ENCODE data around the gene ARV1.
A peak's percentile ranks its signal among the peaks of the same experiment; 100 is the strongest.

Gene ARV1

DNA sequence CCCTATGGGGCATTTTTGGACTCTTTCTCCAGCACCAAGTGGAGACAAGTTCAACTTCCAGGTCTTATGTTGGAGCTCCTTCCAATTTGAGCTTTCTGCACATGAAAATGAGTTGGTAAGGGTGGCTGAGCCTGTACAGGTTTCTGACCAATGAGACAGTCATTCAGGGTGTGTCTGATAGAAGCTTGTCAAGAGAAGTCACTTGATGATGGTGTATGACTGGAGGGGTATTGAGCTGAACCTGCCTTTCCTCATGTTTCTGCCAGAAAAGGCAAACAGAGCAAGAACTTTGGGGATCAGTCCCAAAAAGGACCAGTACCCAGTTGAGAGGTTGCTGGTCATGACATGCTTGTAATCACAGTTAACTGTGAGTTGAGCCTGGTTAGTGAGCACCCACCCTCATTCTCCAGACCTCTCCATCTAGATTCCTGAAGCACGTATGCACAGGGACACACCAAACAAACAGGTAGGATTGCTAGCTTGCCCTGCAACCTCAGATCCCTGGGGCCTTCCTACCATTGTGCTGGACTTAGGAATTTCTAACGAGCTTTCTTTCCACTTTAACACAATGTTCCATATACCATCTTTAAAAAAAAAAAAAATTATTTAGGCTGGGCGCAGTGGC, 34.6 kb downstream of the ARV1 start:
- Histone ChIP-seq H4K91ac (ENCODE audit: low read length) (no peak overlapping the region), H2BK5ac (ENCODE audit: low read depth, low read length, poor library complexity, severe bottlenecking) (no peak overlapping the region), H3K4me2 (ENCODE audit: low read length, poor library complexity, severe bottlenecking) (no peak overlapping the region)

DNA sequence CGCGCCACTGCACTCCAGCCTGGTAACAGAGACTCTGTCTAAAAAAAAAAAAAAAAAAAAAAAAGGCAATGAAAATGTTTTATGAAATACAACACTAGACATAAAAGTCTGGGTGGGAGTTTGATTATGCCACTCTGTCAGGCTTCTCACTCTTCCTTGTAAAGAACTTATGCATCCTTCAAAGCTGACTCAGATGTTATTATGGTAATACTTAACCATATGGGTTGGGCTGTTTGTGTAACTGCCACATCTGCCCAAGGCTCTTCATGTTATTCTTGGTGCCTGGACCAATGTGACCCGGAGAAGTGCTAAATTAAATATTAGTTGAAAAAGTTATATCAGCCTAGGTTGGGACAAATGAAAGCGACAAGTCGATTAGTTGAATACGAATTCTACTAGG, 37.3 kb downstream of the ARV1 start:
- H3K23ac ChIP-seq (ENCODE audit: low read length in 2 of 2), result no peak overlapping the region
- no peak overlapping the region for H3K27ac ChIP-seq (ENCODE audit: low read length, poor library complexity, severe bottlenecking)
- H3K36me3 ChIP-seq (ENCODE audit: control insufficient read depth in 1 of 2, insufficient read depth in 2 of 2, low read depth in 1 of 2, low read length in 2 of 2), result peaks cover 5 to 26% of the 10 kb centered on the region in 2 experiments
- no peak overlapping the region for H4K91ac ChIP-seq (ENCODE audit: low read length)
- H2BK12ac ChIP-seq (ENCODE audit: low read length in 2 of 2), result no peak overlapping the region
- no peaks in the 10 kb centered on the region for H3K9me3 ChIP-seq (ENCODE audit: control insufficient read depth, low read length)
- peaks cover 3% of the 10 kb centered on the region for H3K4me1 ChIP-seq (ENCODE audit: control insufficient read depth, insufficient read depth, low read depth, low read length)
- H3K27me3 ChIP-seq (ENCODE audit: control insufficient read depth in 1 of 2, insufficient read depth in 1 of 2, low read length in 2 of 2), result no peaks in the 10 kb centered on the region
- H2AK5ac ChIP-seq (ENCODE audit: low read length, severe bottlenecking), result no peak overlapping the region
- no peak overlapping the region for H3K4me3 ChIP-seq (ENCODE audit: insufficient read depth in 1 of 2, low read depth in 1 of 2, low read length in 2 of 2)
- H4K8ac ChIP-seq (ENCODE audit: low read length), result no peak overlapping the region
- no peak for DNase-seq
- no peak overlapping the region for H3K4ac ChIP-seq (ENCODE audit: low read depth in 1 of 2, low read length in 2 of 2)
- H2BK5ac ChIP-seq (ENCODE audit: low read depth, low read length, poor library complexity, severe bottlenecking), result no peak overlapping the region
- no peaks in the 10 kb centered on the region for H3K79me1 ChIP-seq (replicated peaks; ENCODE audit: low read length, poor library complexity, severe bottlenecking)
- no peak overlapping the region for H3K9ac ChIP-seq (ENCODE audit: low read length)
- no peak overlapping the region for H2AFZ ChIP-seq (ENCODE audit: low read depth, low read length)
- H3K18ac ChIP-seq (ENCODE audit: low read depth in 1 of 2, low read length in 2 of 2), result no peak overlapping the region
- no peak overlapping the region for H2BK15ac ChIP-seq (ENCODE audit: low read depth, poor library complexity, severe bottlenecking)
- H3K4me2 ChIP-seq (ENCODE audit: low read length, poor library complexity, severe bottlenecking), result no peak overlapping the region
- 94% methylated on average over 4 of the region's 6 CpGs for WGBS
- no peak overlapping the region for H2BK120ac ChIP-seq (ENCODE audit: low read depth, low read length)
- no peak overlapping the region for H3K14ac ChIP-seq (ENCODE audit: low read length in 2 of 2)

More for the DNA sequence above, 34.6 kb downstream of the ARV1 start:
- no peak for DNase-seq
- H3K9me3 ChIP-seq (ENCODE audit: control insufficient read depth, low read length), result no peaks in the 10 kb centered on the region
- no peaks in the 10 kb centered on the region for H3K4me1 ChIP-seq (ENCODE audit: control insufficient read depth, insufficient read depth, low read depth, low read length)
- H2BK12ac ChIP-seq (ENCODE audit: low read length in 2 of 2), result no peak overlapping the region
- no peaks in the 10 kb centered on the region for H3K79me1 ChIP-seq (replicated peaks; ENCODE audit: low read length, poor library complexity, severe bottlenecking)
- no peak overlapping the region for H3K18ac ChIP-seq (ENCODE audit: low read depth in 1 of 2, low read length in 2 of 2)
- H3K4ac ChIP-seq (ENCODE audit: low read depth in 1 of 2, low read length in 2 of 2), result no peak overlapping the region
- 87% methylated on average over 3 of the region's 3 CpGs for WGBS
- H3K36me3 ChIP-seq (ENCODE audit: control insufficient read depth in 1 of 2, insufficient read depth in 2 of 2, low read depth in 1 of 2, low read length in 2 of 2), result peaks cover 0 to 17% of the 10 kb centered on the region in 2 experiments
- H3K23ac ChIP-seq (ENCODE audit: low read length in 2 of 2), result no peak overlapping the region
- H3K4me3 ChIP-seq (ENCODE audit: insufficient read depth in 1 of 2, low read depth in 1 of 2, low read length in 2 of 2), result no peak overlapping the region
- H2AFZ ChIP-seq (ENCODE audit: low read depth, low read length), result no peak overlapping the region
- no peak overlapping the region for H3K27ac ChIP-seq (ENCODE audit: low read length, poor library complexity, severe bottlenecking)
- no peak overlapping the region for H2AK5ac ChIP-seq (ENCODE audit: low read length, severe bottlenecking)
- H3K27me3 ChIP-seq (ENCODE audit: control insufficient read depth in 1 of 2, insufficient read depth in 1 of 2, low read length in 2 of 2), result no peaks in the 10 kb centered on the region
- no peak overlapping the region for H2BK15ac ChIP-seq (ENCODE audit: low read depth, poor library complexity, severe bottlenecking)
- H3K9ac ChIP-seq (ENCODE audit: low read length), result no peak overlapping the region
- no peak overlapping the region for H3K14ac ChIP-seq (ENCODE audit: low read length in 2 of 2)
- no peak overlapping the region for H4K8ac ChIP-seq (ENCODE audit: low read length)
- no peak overlapping the region for H2BK120ac ChIP-seq (ENCODE audit: low read depth, low read length)

DNA sequence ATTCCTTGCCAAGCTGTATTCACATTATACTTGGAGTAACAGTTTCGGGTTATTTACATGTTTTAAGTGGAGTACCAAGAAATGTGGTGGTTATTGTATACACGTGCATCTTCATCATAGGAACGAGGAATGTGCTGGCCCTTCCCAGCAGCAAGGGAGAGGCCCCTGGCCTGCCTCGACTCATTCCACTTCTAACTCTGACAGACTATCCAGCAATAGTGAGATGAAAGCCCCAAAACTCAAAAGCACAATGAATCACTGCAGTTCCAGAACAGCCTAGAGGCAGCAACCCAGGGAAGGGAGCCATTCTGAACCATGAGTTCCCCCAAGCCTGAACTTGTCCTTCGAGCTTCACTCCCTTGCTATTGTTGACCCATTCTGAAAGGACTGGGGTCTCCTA, 38.1 kb downstream of the ARV1 start:
- no peak overlapping the region for H2BK120ac ChIP-seq (ENCODE audit: low read depth, low read length)
- H3K27me3 ChIP-seq (ENCODE audit: control insufficient read depth in 1 of 2, insufficient read depth in 1 of 2, low read length in 2 of 2), result no peaks in the 10 kb centered on the region
- WGBS, result 67% methylated on average over 4 of the region's 5 CpGs
- no peak overlapping the region for H3K4ac ChIP-seq (ENCODE audit: low read depth in 1 of 2, low read length in 2 of 2)
- no peaks in the 10 kb centered on the region for H3K9me3 ChIP-seq (ENCODE audit: control insufficient read depth, low read length)
- no peak overlapping the region for H2AFZ ChIP-seq (ENCODE audit: low read depth, low read length)
- no peak overlapping the region for H4K8ac ChIP-seq (ENCODE audit: low read length)
- peak overlapping the region; percentile 28 to 37 for H3K18ac ChIP-seq (ENCODE audit: low read depth in 1 of 2, low read length in 2 of 2)
- H2BK5ac ChIP-seq (ENCODE audit: low read depth, low read length, poor library complexity, severe bottlenecking), result no peak overlapping the region
- H3K36me3 ChIP-seq (ENCODE audit: control insufficient read depth in 1 of 2, insufficient read depth in 2 of 2, low read depth in 1 of 2, low read length in 2 of 2), result peaks cover 5 to 26% of the 10 kb centered on the region in 2 experiments
- no peak overlapping the region for H3K9ac ChIP-seq (ENCODE audit: low read length)
- H2BK15ac ChIP-seq (ENCODE audit: low read depth, poor library complexity, severe bottlenecking), result no peak overlapping the region
- H2AK5ac ChIP-seq (ENCODE audit: low read length, severe bottlenecking), result no peak overlapping the region
- no peak overlapping the region for H2BK12ac ChIP-seq (ENCODE audit: low read length in 2 of 2)
- DNase-seq, result no peak
- no peak overlapping the region for H3K23ac ChIP-seq (ENCODE audit: low read length in 2 of 2)
- peaks cover 3% of the 10 kb centered on the region for H3K4me1 ChIP-seq (ENCODE audit: control insufficient read depth, insufficient read depth, low read depth, low read length)
- no peak overlapping the region for H3K4me2 ChIP-seq (ENCODE audit: low read length, poor library complexity, severe bottlenecking)
- H4K91ac ChIP-seq (ENCODE audit: low read length), result no peak overlapping the region
- no peak overlapping the region for H3K4me3 ChIP-seq (ENCODE audit: insufficient read depth in 1 of 2, low read depth in 1 of 2, low read length in 2 of 2)
- H3K14ac ChIP-seq (ENCODE audit: low read length in 2 of 2), result no peak overlapping the region
- H3K79me1 ChIP-seq (replicated peaks; ENCODE audit: low read length, poor library complexity, severe bottlenecking), result no peaks in the 10 kb centered on the region
- H3K27ac ChIP-seq (ENCODE audit: low read length, poor library complexity, severe bottlenecking), result no peak overlapping the region

DNA sequence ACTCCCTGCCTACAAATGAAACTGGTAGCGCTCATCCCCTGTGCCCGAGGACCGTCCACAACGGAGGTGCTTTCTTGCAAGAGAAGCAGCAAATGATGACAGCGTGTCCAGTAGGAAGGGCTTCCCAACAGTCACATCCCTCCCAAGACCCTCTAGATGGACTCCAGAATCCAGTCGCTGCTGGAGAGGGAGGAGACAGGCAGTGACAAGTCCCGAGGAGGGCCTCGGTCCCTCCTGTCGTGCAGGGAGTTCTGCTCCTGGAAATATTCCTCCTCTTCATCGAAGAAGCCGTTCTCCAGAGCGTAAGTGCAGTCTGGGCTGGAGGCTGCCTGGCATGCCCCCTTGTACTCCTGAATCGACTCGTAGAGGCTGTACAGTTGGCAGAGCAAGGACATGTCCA, 40.8 kb downstream of the ARV1 start:
- no peak overlapping the region for H3K4me2 ChIP-seq (ENCODE audit: low read length, poor library complexity, severe bottlenecking)
- H3K36me3 ChIP-seq (ENCODE audit: control insufficient read depth in 1 of 2, insufficient read depth in 2 of 2, low read depth in 1 of 2, low read length in 2 of 2), result peaks cover 5 to 26% of the 10 kb centered on the region in 2 experiments
- H2BK5ac ChIP-seq (ENCODE audit: low read depth, low read length, poor library complexity, severe bottlenecking), result no peak overlapping the region
- H3K27me3 ChIP-seq (ENCODE audit: control insufficient read depth in 1 of 2, insufficient read depth in 1 of 2, low read length in 2 of 2), result no peaks in the 10 kb centered on the region
- no peak overlapping the region for H2AK5ac ChIP-seq (ENCODE audit: low read length, severe bottlenecking)
- peak overlapping the region; percentile 88 for H4K91ac ChIP-seq (ENCODE audit: low read length)
- H3K4me1 ChIP-seq (ENCODE audit: control insufficient read depth, insufficient read depth, low read depth, low read length), result peaks cover 3% of the 10 kb centered on the region
- H3K9ac ChIP-seq (ENCODE audit: low read length), result no peak overlapping the region
- peak overlapping the region; percentile 19 to 83 for H3K4ac ChIP-seq (ENCODE audit: low read depth in 1 of 2, low read length in 2 of 2)
- no peak overlapping the region for H2AFZ ChIP-seq (ENCODE audit: low read depth, low read length)
- no peak for DNase-seq
- no peak overlapping the region for H3K27ac ChIP-seq (ENCODE audit: low read length, poor library complexity, severe bottlenecking)
- H3K79me1 ChIP-seq (replicated peaks; ENCODE audit: low read length, poor library complexity, severe bottlenecking), result no peaks in the 10 kb centered on the region
- peak overlapping the region; percentile 50 for H2BK15ac ChIP-seq (ENCODE audit: low read depth, poor library complexity, severe bottlenecking)
- H2BK12ac ChIP-seq (ENCODE audit: low read length in 2 of 2), result peak overlapping the region; percentile 19 to 70
- H3K9me3 ChIP-seq (ENCODE audit: control insufficient read depth, low read length), result no peaks in the 10 kb centered on the region
- WGBS, result 92% methylated on average over 14 of the region's 14 CpGs
- no peak overlapping the region for H2BK120ac ChIP-seq (ENCODE audit: low read depth, low read length)
- no peak overlapping the region for H3K23ac ChIP-seq (ENCODE audit: low read length in 2 of 2)
- H4K8ac ChIP-seq (ENCODE audit: low read length), result peak overlapping the region; percentile 33
- H3K18ac ChIP-seq (ENCODE audit: low read depth in 1 of 2, low read length in 2 of 2), result peak overlapping the region; percentile 41 to 50
- peak overlapping the region in 1 of 2 experiments; percentile 63 for H3K14ac ChIP-seq (ENCODE audit: low read length in 2 of 2)
- no peak overlapping the region for H3K4me3 ChIP-seq (ENCODE audit: insufficient read depth in 1 of 2, low read depth in 1 of 2, low read length in 2 of 2)
